A549 (cell line): ENCODE results near the gene CDX2.

Source experiments
- BHLHE40 ChIP-seq: IDR thresholded peaks from 2 replicates; pipeline ENCODE4 v1.6.1; 2012; ENCODE audit warnings: low read depth, low read length, inconsistent platforms
- EHMT2 ChIP-seq: fragments of 200-600 bp; sonication (generic); IDR thresholded peaks from 2 replicates; pipeline ENCODE4 v1.6.1; 2016; ENCODE audit warnings: antibody characterized with exemption, low read depth, mild to moderate bottlenecking, moderate library complexity
- EP300 ChIP-seq, 2 experiments: fragments of >200 bp; sonication (Bioruptor Twin); formaldehyde crosslinking; IDR thresholded peaks; 2 replicates in 1 of 2; 3 replicates in 1 of 2; pipeline ENCODE4 v1.6.1; 2016 to 2017
- FOXS1 ChIP-seq: fragments of 250-450 bp; sonication (Bioruptor Pico); IDR thresholded peaks from 2 replicates; pipeline ENCODE4 v1.5.0; 2020; ENCODE audit warnings: mild to moderate bottlenecking, moderate library complexity
- HDAC2 ChIP-seq: fragments of 200-600 bp; sonication (generic); IDR thresholded peaks from 2 replicates; pipeline ENCODE4 v1.6.1; 2016
- JUNB ChIP-seq: fragments of >200 bp; sonication (Bioruptor Twin); formaldehyde crosslinking; IDR thresholded peaks from 2 replicates; pipeline ENCODE4 v1.6.1; 2016
- KDM1A ChIP-seq: fragments of 200-600 bp; sonication (generic); IDR thresholded peaks from 2 replicates; pipeline ENCODE4 v1.6.1; 2016; ENCODE audit warnings: low read depth, mild to moderate bottlenecking
- MAFK ChIP-seq: fragments of 450-650 bp; IDR thresholded peaks from 2 replicates; pipeline ENCODE4 v1.6.1; 2014; ENCODE audit not compliant: partially characterized antibody
- POLR2A ChIP-seq: IDR thresholded peaks from 2 replicates; pipeline ENCODE4 v1.6.1; 2012; ENCODE audit warnings: mild to moderate bottlenecking, low read length
- POLR2AphosphoS2 ChIP-seq: conservative IDR thresholded peaks from 2 replicates; pipeline ENCODE4 v1.6.1; 2012; ENCODE audit warnings: low read length, improper control_type of control experiment, inconsistent platforms
- ZC3H11A ChIP-seq: fragments of 450-650 bp; IDR thresholded peaks from 2 replicates; pipeline ENCODE4 v1.6.1; 2014; ENCODE audit warnings: antibody characterized with exemption, mild to moderate bottlenecking
- TF ChIP-seq, protein P1 (sequence below): fragments of >200 bp; sonication (Bioruptor Twin); formaldehyde crosslinking; IDR thresholded peaks from 3 replicates; pipeline ENCODE4 v1.5.1; 2016
- TF ChIP-seq, protein P2 (sequence below): IDR thresholded peaks from 2 replicates; pipeline ENCODE4 v1.6.1; 2012; ENCODE audit warnings: low read depth, borderline replicate concordance

DNA sequence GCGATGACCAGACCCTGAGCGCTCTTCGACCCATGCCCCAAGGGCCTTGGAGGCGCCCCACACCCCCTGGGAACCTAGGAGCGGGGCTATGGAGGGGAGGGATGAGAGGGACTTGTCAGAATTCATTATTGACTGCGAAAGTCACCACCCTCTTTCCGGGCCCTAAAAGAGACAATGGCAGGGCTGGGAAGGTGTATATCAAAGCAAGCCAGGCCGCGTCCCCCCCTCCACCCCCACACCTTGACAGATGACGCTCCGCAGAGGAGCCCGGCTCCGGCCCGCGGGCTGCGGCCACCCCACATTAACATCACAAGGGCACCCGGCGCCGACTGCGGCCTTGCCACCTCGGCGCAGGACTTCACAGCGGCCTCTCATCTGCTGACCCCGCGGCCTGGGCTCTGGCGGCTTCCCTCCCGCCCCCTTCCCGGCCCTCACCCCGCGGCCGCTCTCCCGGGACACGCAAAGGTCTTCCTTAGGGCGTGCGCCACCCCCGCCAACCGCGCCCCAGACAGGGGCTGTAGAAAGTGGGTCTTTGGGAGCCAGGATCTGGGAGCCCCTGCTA is 2.4 kb downstream of the CDX2 start:
- TF ChIP-seq KDM1A (no peak), FOXS1 (CRISPR knock-in tag) (no peak), BHLHE40 (no peak), MAFK (no peak), JUNB (no peak), HDAC2 (no peak), POLR2A (no peak), ZC3H11A (no peak), EHMT2 (no peak), POLR2AphosphoS2 (no peak), EP300 (IDR thresholded peaks at IDR 0.05) (no peak)
- TF ChIP-seq, protein P1, sequence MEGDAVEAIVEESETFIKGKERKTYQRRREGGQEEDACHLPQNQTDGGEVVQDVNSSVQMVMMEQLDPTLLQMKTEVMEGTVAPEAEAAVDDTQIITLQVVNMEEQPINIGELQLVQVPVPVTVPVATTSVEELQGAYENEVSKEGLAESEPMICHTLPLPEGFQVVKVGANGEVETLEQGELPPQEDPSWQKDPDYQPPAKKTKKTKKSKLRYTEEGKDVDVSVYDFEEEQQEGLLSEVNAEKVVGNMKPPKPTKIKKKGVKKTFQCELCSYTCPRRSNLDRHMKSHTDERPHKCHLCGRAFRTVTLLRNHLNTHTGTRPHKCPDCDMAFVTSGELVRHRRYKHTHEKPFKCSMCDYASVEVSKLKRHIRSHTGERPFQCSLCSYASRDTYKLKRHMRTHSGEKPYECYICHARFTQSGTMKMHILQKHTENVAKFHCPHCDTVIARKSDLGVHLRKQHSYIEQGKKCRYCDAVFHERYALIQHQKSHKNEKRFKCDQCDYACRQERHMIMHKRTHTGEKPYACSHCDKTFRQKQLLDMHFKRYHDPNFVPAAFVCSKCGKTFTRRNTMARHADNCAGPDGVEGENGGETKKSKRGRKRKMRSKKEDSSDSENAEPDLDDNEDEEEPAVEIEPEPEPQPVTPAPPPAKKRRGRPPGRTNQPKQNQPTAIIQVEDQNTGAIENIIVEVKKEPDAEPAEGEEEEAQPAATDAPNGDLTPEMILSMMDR: no peak
- TF ChIP-seq, protein P2, sequence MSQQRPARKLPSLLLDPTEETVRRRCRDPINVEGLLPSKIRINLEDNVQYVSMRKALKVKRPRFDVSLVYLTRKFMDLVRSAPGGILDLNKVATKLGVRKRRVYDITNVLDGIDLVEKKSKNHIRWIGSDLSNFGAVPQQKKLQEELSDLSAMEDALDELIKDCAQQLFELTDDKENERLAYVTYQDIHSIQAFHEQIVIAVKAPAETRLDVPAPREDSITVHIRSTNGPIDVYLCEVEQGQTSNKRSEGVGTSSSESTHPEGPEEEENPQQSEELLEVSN: no peak
